Measurements from ENCODE around the gene HIVEP3. TPM values are rescaled to one million over a fixed set of nuclear protein-coding genes. Genes with fewer than 3 reads are reported as not detected.

Gene HIVEP3
- total RNA-seq, 1 donor from 2014 or later, result 21.5 TPM

DNA sequence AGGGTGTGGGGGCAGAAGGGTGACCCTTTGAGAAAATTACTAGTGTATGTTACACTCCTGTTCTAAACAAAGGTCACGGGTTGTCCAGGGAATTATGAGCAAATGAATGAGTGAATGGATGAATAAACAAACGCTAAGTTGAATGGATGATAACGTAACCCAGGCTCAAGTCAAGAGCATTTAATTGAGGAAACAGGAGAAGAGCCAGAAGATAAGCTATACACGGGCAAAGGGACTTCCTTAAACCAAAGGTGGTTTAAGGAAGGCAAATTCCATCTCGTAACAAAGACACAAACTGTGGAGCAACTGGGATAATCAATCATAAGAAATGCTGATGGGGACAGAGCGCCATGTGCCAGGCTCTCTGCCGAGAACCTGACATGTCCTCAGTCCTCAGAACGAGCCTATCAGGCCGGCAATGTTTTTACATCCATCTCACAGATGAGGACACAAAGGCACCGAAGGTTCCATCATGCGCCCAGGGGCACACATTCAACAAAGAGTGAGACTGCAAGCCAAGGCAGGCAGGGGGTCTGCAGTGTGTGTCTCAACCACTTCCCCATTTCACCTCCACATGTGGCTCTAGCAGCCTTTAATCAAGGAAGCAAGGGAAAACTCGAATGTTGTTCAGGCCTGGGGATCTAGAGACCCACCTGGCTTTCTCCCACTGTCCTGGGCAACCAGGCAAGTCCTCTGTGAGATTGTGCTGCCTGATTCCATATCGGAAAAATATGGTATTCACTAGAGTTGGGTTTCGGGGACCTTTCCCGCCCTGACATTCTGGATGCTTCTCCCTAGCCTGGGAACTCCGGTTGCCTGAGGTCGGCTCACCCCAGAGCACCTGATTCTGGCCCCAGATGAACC is 307.4 kb downstream of the HIVEP3 start:
- no peak for DNase-seq

DNA sequence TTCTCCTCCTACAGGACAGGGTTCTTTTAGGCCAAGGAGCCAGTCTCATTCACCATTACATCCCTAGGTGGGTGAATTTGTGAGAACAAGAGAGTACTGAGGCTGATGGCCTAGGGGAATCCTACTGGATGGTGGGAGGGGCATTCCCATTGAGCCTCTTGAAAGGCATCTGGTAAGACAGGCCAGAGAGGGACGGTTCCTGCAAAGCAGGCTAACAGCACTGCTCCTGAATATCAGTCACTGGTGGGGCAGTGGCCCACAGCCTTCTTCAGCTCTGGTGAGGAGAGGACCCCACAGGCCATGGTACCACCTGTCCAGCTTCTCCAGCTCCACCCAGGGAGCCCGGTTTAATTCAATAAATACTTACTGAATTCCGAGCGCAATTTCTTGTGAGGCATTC is 308.4 kb downstream of the HIVEP3 start:
- no peak for DNase-seq

DNA sequence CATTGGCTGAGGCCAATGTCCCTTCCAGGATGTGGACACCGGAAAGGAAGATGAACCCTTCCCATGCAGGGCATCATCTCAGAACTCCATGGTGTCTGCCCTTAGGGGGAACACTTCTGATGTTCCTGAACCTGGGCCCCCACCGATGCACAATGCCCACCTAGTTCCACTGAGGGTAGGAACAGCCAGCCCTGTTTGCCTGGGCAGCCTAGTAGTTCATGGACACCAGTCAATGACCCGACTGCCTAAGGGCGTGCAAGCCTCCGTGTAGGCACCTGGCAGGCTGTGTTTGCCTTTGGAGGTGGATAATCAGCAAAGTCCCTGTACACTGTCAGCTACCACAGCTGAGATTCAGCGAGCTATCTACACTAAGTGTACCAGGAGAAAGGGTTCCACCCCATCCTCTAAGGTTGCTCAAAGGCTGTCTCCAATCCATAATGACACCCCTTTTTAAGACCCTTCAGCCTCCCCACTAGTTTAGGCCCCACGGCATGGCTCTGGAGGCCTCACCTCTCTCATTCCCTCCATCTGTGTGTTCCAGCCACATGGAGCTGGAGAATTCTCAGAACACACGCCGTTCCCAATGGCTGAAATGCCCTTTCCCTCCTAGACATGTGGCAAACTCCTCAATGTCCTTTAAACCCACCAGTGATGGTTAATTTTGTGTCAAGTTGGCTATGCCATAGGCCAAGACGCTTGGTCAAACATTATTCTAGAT is 309.4 kb downstream of the HIVEP3 start:
- DNase-seq, result no peak

DNA sequence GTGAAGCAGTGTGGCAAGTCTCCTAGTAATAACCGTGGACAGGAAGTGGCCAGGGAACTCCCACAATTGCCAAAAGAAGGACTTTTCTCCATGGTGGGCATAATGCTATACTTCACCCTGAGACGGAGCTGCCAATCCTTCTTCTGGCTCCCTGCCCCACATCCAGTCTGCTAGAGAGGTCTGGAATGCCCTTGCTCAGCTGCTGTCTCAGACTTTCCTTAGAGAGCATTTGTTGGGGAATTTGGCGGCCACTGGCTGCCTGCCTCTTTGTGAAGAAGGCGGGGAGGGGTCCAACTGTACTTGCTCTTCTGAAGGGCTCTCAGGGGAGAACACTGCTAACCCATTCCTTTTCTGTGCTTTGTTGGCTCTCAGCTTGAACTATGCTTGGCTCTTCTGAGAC is 310.5 kb downstream of the HIVEP3 start:
- DNase-seq, result no peak

DNA sequence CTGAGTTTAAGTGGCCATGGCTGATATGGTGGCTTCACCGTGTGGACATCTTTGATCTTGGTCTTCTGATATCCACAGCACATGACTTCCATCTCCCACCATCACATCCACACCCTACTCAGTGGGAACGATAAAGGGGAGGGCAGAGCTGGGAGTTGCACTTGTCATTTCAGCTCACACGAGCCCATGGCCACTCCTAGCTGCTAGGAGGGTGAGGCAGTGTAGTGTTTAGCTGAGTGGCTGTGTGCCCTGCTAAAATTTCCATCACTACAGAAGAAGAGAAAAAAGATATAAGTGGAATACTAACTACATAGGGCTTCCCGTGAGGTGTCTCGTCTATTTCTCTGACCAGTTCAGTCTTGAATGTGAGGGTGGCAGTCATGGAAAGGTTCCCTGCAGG is 310.9 kb downstream of the HIVEP3 start:
- no peak for DNase-seq

DNA sequence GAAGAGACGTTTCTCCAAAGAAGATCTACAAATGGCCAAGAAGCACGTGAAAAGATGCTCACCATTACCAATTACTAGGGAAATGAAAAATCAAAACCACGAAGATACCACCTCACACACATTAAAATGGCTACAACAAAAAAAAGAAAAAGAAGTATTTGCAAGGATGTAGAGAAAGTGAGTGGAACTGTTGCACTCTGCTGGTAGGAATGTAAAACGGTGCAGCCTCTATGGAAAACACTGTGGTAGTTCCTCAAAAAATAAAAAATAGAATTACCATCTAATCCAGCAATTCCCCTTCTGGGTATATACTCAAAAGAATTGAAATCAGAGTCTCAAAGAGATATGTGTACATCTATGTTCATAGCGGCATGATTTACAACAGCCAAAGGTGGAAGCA is 318.8 kb downstream of the HIVEP3 start:
- DNase-seq, result no peak

DNA sequence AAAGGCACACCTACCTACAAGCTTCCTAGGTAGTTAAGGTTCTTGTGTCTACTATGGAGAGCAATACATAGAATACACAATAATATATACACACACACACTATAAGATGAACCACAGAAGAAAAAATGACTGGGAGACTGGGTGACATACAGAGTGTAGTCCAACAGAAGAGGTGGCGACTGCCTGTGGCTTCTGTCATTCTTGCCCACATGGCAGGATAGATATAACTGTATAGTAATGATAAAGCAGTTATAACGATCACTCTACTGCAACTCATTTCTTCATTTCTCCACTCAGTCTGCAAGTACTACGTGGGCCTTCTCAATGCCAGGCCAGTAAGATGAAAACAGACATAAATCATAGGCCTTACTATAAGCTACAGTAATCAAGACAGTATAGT is 320.4 kb downstream of the HIVEP3 start:
- no peak for DNase-seq

DNA sequence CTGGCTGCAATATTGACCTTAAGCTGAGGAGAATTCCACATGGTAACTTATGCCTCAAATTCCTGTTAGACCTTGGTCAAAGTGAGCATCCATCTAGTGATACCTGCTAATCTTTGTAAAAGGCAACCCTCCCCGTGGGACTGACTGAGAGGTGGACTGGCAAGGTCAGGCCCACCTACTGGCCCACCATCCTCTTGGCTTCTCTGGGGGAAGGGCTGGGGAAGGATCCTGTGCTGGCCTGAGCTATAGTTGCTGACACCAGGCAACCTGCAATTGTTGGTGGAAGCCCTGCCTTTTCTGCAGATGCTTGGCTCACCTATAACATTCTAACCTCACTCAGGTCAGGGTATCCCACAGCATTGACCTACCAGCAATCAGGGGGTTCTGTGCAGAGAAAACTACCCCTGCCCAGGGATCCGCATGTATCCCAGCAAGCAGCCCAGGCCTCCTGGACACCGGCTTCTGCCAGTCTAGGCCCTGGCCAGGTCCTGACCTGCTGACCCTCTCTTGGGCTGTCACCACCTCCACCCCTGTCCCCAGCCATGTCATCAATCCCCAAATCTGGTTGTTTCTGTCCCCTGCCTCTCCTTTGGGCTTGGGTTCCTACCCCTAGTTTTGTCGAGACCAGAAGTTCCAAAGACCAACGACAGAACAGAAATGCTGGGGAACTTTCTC is 326.1 kb downstream of the HIVEP3 start:
- no peak for DNase-seq

DNA sequence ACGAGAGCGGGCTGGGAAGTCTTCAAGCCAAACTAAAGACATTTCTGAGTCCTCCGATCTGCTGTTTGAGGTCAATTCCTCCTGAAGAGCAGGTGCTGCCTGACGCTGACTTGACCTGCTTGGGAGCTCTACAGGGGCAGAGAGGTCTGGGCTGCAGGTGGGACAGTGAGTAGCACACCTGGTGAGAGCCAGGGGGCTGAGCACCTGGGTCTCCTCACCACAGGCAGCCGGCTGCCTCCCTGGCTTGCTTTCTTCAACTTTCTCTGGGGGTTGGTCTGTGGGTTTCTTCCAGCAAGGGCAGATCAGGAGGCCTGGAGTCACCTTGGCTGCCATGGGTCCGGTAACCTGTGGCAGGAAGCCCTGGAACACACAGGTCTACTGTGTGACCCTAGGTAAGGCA is 326.8 kb downstream of the HIVEP3 start:
- DNase-seq, result no peak

DNA sequence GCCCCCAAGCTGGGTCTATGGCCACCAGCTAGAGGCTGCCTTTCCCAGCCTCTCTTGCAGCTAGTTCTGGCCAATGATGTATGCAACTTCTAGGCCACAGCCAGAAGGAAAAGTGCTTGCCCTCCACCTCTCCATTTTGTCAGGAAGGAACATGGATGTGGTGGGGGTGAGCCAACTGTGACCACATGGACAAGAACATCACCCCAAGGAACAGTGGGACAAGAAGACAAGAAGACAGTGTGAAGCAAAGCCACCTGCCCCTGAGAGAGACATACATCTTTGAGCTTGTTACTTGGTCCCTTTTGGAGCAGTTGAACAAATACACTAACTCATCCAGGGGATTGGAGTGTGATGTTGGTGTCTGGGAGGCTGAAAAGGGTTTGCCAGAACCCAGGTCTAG is 328.4 kb downstream of the HIVEP3 start:
- DNase-seq, result no peak

DNA sequence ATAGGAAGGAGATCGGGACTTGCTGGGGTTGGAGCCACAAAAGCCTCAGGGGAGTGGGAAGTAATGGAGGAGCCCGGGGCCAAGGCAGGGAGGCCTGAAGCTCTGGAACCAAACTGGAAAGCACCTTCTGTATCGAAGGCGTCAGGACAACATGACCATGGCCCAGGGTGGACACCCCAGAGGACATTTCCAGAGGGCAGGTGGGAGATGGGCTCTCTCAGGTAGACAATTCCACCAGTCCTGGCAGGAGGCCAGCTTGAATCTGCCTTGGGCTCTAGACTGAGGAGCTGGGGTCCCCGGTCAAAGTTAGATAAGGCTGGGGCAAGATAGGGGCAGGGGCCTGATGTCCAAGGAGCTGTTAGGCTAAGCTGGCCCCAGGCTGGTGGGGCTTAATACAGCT is 329.3 kb downstream of the HIVEP3 start:
- DNase-seq, result no peak

DNA sequence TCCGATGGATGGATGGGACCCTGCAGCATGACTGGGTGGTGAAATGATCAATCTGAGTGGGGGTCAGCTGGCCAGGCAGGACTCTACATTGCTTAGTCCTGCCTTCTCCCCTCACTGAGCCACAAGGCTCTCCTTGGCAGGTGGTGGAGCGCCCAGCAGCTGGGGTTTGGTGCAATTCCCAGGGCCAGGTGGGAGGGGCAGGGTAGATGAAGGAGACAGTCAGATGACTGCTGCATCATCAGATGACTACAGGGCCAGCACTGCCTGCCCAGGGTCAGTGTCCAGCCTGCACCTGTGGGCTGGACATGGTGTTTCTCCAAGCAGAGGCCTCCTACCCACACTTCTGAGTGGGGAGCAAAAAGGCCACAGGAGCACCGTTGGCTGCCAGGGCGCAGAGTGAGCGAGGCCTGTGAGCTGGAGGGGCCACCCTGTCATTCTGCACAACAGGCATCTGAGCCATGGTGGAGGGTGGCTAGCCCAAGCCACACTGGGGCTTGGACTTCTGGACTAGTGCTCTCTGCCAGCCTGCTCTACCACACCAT is 330.3 kb downstream of the HIVEP3 start:
- DNase-seq, result no peak

DNA sequence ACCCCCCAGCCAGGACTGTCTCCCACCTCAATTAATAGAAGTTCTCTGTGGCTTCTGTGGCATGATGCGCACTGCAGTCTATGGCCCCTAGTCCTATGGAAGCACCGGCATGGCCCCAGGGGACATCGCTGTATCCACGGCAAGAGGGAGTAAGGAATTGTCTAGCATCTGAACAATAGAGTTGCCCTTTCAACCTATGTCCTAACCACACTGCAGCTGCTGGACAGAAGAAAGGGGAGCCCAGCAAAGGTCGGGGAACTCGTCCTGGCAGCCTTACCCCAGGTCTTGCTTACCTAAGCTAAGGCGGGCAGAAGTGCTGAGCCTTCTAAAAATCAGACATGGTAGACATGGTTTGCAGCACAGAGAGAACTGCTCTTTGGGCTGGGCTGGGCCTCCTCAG is 330.9 kb downstream of the HIVEP3 start:
- no peak for DNase-seq

DNA sequence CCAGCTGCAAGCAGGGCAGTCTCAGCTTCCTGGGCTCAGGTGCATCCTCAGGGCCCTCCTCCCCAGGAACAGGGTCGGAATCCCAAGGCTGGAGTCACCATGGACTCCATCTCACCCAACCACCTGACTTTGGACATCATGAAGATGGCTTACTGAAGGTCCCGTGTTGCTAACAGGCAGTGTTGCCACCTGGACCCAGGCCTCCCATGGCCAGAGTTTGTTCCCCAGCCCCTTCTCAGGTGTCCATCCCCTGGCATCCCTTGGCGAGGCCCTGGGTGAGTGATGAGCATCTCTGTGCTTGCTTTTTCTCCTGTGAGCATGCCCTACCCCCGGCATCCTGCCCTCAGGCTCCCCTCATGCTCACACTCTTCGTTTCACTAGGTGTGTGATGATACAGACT is 332.5 kb downstream of the HIVEP3 start:
- no peak for DNase-seq

DNA sequence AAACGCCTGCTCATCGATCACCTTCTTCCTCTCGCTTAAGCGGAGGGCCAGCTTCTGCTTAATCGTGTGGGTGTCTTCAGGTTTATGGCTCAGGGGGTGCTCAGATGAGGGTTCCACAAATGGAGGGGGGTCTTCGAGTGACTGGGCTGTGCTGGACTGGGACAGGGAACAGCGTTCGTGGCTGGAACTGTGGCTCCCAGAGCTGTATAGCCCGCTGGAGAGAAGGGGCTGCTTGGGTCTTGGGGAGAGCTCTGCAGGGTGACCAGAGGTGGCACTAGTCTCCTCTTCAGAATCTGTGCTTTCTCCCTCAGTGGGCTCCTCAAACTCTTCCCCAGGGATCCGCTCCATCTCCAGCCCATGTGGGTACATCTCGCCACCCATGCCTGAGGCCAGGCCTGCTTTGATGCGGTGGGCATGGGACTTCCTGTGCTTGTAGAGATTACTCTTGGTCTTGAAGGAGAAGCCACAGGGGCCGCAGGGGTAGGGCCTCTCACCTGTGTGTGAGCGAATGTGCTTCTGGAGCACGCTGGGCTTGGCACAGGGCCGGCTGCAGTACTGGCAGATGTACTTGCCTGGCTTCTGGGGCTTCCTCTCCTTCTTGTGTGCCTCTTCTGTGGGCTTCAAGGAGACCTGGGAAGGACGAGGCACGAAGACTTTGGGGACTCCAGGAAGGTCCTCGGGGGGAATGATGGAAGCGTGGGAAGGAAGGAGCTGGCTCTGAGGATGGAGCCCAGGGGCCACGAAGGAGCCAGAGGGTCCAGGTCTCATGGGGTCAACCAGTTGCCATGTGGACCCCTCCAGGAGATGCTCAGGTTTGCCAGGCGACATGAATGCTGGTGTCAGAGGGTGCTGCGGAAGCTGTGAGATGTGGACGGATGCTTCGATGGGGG is 334.8 kb downstream of the HIVEP3 start:
- DNase-seq, result no peak

DNA sequence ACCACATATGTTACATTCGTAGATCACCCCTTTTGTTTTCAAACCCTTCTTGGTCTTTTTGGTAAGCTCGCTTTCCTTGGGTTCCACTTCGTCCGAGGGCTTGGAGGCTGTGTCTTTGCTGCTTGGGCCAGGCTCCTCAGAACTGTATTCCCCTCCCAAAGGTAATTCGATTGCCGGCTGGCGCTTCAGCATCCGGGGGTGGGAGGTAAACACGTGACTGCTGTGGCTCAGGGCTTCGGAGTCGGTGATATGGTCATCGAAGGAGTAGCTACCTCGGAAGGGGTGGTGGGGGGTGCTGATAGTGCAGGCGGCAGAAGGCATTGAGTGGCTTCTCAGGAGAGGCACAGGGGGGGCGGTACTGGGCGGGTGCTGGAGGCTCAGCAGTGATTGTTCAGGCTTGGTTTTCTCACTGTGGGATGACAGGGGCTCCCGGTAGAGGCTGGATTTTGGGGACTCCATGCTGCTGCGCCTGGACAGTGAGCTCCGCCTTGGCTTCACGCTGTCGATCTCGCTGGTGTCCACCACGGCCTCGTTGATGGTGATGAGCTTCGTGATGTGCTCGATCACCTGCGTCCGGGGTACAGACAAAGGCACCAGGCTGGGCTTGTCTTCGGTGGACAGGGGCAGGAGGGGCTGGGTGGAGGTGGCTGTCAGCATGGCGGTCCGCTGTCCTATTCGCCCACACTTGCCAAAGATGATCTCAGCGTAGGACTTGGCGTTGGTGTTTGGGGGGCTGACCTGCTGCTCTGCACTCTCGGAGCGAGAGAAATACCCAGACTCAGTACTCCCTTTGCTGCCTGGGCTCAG is 335.7 kb downstream of the HIVEP3 start:
- DNase-seq, result no peak

DNA sequence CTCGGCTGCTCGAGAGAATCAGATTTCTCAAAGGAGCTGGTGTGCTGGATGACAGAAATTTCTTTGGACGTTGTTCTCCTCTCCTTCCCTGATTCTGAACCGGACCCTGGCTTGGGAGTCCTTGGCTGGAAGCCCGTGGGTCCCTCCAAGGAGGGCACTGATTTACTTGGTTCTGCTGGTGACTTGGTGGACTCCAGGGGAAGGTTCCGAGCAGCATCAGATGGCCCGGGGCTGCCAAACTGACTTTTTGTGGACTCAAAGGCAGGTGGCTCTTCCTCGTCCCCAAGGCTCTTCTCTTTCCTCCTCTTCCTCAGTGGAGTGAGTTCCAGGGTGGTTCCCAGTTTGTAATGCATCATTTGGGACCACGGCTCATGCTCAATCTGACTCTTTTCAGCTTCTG is 336.4 kb downstream of the HIVEP3 start:
- DNase-seq, result no peak

DNA sequence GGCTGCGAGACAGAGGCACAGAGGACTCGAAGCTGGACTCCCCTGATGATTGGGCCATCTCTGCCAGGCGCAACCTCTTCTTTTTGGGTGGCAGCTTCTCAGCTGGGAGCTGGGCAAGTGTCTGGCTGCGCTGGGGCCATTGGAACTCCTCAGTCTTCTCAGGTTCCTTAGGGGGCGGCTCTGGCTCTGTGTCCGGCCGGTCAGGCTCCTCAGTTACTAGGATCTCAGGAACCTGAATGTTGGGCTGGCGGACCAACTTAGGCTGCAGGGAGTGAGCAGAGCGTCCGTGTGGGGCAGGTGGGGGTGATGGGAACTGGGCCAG is 336.8 kb downstream of the HIVEP3 start:
- DNase-seq, result no peak

DNA sequence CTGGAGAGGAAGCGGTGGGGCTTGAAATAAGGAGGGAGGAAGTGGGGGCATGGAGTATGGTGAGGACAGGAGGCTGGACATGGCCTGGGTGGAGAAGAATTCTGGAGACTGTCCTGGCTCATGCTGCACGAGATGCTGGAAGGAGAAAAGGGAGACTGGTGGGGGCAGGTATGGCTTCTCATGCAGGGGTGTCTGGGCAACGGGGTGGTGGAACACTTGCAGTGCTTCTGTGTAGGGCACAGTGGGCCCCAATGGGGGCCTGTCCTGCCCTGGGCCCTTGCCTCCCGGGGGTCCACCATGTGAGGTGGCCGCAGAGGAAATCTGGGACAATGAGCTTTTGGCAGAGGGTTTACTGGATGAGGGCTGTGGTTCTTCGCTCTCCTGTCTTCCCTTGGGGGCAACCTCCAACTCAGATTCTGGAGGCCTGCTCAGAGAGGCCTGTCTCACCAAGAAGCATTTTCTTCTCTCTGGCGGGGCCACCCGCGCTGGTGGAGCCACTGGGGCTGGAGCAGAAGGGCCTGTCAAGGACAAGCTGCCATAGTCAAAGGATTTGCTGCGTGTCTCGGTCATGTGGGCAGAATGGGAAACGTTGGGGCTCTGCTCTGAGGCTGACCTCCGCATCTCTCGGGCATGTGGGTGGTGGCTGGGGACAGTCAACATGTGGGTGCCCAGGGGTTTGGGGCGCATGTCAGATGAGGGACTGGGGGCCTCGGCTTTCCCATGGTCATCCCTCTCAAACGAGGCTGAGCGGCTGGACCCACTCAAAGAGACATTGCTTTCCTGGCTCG is 337.3 kb downstream of the HIVEP3 start:
- no peak for DNase-seq

DNA sequence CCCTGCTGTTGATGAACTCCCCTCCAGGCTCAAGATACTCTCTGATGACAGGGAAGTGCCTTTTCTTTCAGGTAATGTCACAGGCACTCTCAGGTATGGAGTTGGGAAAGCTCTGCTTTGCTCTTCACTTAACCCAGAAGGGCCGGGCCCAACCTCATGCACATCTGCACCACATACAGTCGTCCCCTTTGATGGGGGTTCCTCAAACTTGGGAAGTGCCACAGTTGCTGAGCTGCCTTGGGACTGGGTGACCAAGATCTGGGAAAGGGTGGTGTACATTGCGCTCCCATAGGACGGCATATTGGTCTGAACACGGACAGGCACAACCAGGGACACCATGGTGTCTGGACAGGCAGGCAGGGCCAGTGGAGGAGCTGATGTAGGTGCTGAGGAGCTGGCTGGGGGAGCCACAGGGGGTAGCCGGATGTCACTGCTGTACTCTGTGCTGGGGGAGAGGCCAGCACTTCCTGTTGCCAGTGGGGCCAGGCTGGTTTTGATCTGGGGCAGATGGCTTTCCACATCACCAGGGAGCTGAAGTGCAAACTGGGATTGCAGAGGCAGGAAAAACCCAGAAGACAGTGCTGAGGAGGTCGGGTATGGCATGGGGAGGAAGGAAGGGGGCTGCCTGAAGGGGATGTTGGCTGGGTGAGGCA is 338.1 kb downstream of the HIVEP3 start:
- DNase-seq, result no peak

Data from occipital lobe (tissue), 2 donors.